Neuronal stem cell (in vitro differentiated cells): ENCODE data around the gene GPSM3.

Experiments used
- DNase-seq: peaks from one replicate; pipeline ENCODE4 v3.0.0-alpha.2; 2013; ENCODE audit warnings: low spot score
- H2AFZ ChIP-seq: one replicate; pipeline ENCODE4 v1.6.1; 2013; ENCODE audit warnings: mild to moderate bottlenecking, low read length, inconsistent platforms
- H2AK5ac ChIP-seq: 2 replicates; pipeline ENCODE4 v1.6.1; 2013; ENCODE audit warnings: low read depth, mild to moderate bottlenecking, inconsistent platforms, low read length, moderate library complexity, mixed read lengths
- H2BK120ac ChIP-seq: 2 replicates; pipeline ENCODE4 v1.6.1; 2013; ENCODE audit warnings: low read depth, mild to moderate bottlenecking, inconsistent platforms, low read length, moderate library complexity, mixed read lengths
- H2BK12ac ChIP-seq: one replicate; pipeline ENCODE4 v1.6.1; 2013; ENCODE audit warnings: low read length, inconsistent platforms
- H2BK15ac ChIP-seq: 2 replicates; pipeline ENCODE4 v1.6.1; 2013; ENCODE audit warnings: mild to moderate bottlenecking, low read length, inconsistent platforms, mixed read lengths
- H2BK5ac ChIP-seq: one replicate; pipeline ENCODE4 v1.6.1; 2013; ENCODE audit warnings: inconsistent platforms, mild to moderate bottlenecking, low read length, moderate library complexity
- H3K14ac ChIP-seq: one replicate; pipeline ENCODE4 v1.6.1; 2013; ENCODE audit warnings: low read length, inconsistent platforms
- H3K18ac ChIP-seq: 2 replicates; pipeline ENCODE4 v1.6.1; 2013; ENCODE audit warnings: low read length, inconsistent platforms
- H3K23ac ChIP-seq: 2 replicates; pipeline ENCODE4 v1.6.1; 2013; ENCODE audit warnings: low read depth, mild to moderate bottlenecking, mixed read lengths, low read length, inconsistent platforms; ENCODE audit not compliant: poor library complexity
- H3K27ac ChIP-seq: replicated peaks from 3 replicates; pipeline ENCODE4 v1.5.1; 2013; ENCODE audit warnings: low read length, inconsistent platforms
- H3K27me3 ChIP-seq, 3 experiments: 2 replicates each; pipeline ENCODE4 v1.6.1; 2013; ENCODE audit warnings: low read length in 3 of 3, mild to moderate bottlenecking in 2 of 3, inconsistent platforms in 1 of 3, low read depth in 1 of 3, mixed read lengths in 1 of 3, moderate library complexity in 1 of 3; ENCODE audit not compliant: control insufficient read depth in 3 of 3, insufficient read depth in 3 of 3
- H3K36me3 ChIP-seq, 2 donors: replicated peaks in 1 of 2; 2 replicates each; pipeline ENCODE4 v1.6.1; 2013; ENCODE audit warnings: low read length in 2 of 2; ENCODE audit not compliant: control insufficient read depth in 2 of 2, insufficient read depth in 2 of 2
- H3K4ac ChIP-seq: 2 replicates; pipeline ENCODE4 v1.6.1; 2013; ENCODE audit warnings: inconsistent platforms, mild to moderate bottlenecking, low read length, moderate library complexity
- H3K4me1 ChIP-seq, 2 donors: 1 replicate in 1 of 2; 2 replicates in 1 of 2; pipeline ENCODE4 v1.6.1; 2013; ENCODE audit warnings: low read length in 2 of 2, low read depth in 1 of 2; ENCODE audit not compliant: control insufficient read depth in 2 of 2, insufficient read depth in 1 of 2
- H3K4me2 ChIP-seq: one replicate; pipeline ENCODE4 v1.6.1; 2013; ENCODE audit warnings: mild to moderate bottlenecking, low read length, inconsistent platforms; ENCODE audit not compliant: insufficient read depth, poor library complexity, severe bottlenecking
- H3K4me3 ChIP-seq, 2 donors: 2 replicates each; pipeline ENCODE4 v1.5.1; 2013; ENCODE audit warnings: low read length in 2 of 2, mild to moderate bottlenecking in 2 of 2, inconsistent platforms in 1 of 2, moderate library complexity in 1 of 2
- H3K79me1 ChIP-seq: one replicate; pipeline ENCODE4 v1.6.1; 2013; ENCODE audit warnings: low read depth, mild to moderate bottlenecking, inconsistent platforms, low read length, moderate library complexity
- H3K9ac ChIP-seq: one replicate; pipeline ENCODE4 v1.6.1; 2013; ENCODE audit warnings: mild to moderate bottlenecking, low read depth, low read length, inconsistent platforms; ENCODE audit not compliant: poor library complexity
- H3K9me3 ChIP-seq, 2 donors: replicated peaks in 1 of 2; 2 replicates each; pipeline versions ENCODE3 to v1.6.1; 2013; ENCODE audit warnings: low read length in 2 of 2, mild to moderate bottlenecking in 2 of 2, inconsistent platforms in 1 of 2, low read depth in 1 of 2, mixed read lengths in 1 of 2, moderate library complexity in 1 of 2; ENCODE audit not compliant: control insufficient read depth in 2 of 2, insufficient read depth in 1 of 2
- H4K8ac ChIP-seq: one replicate; pipeline ENCODE4 v1.6.1; 2013; ENCODE audit warnings: low read depth, mild to moderate bottlenecking, inconsistent platforms, low read length, moderate library complexity
- H4K91ac ChIP-seq: one replicate; pipeline ENCODE4 v1.6.1; 2013; ENCODE audit warnings: low read length, low read depth, mild to moderate bottlenecking, inconsistent platforms; ENCODE audit not compliant: poor library complexity
- WGBS, 2 donors: extraction: QIAGEN DNeasy Blood & Tissue Kit; methylation state at CpG; one replicate each; pipeline ENCODE4 v1.1.7; 2013; ENCODE audit warnings: missing lambda C conversion rate in 2 of 2, mixed read lengths in 1 of 2; ENCODE audit not compliant: insufficient read length in 2 of 2, insufficient replicate concordance in 1 of 2; ENCODE audit errors: extremely low coverage in 2 of 2; 5-methylcytosine and 5-hydroxymethylcytosine counted together

The GPSM3 gene

GRCh38 chr6:32170294-32170693 lies 22.1 kb downstream of the GPSM3 start:
- WGBS, 2 donors, result no CpG with 5 or more reads among the region's 11 CpGs
- H3K4me1 ChIP-seq, result peaks cover 4 to 24% of the 10 kb centered on the region in 2 donors

GRCh38 chr6:32168807-32169591 lies 23.4 kb downstream of the GPSM3 start:
- DNase-seq, result no peak
- WGBS, 2 donors, result no CpG with 5 or more reads among the region's 11 CpGs
- H3K36me3 ChIP-seq, result peaks cover 39 to 78% of the 10 kb centered on the region in 2 donors

More at GRCh38 chr6:32170294-32170693, 22.1 kb downstream of the GPSM3 start:
- Histone ChIP-seq H3K27me3 (no peaks in the 10 kb centered on the region), H2AFZ (no peak overlapping the region), H2BK5ac (no peak overlapping the region), H2AK5ac (no peak overlapping the region), H2BK15ac (no peak overlapping the region), H3K79me1 (peaks cover 10% of the 10 kb centered on the region), H4K8ac (no peak overlapping the region), H3K4ac (no peak overlapping the region), H3K9ac (no peak overlapping the region), H3K4me2 (no peak overlapping the region), H4K91ac (no peak overlapping the region), H3K14ac (no peak overlapping the region), H3K36me3 (peaks cover 39 to 77% of the 10 kb centered on the region in 2 donors), H3K9me3 (no peaks in the 10 kb centered on the region), H2BK12ac (no peak overlapping the region), H3K23ac (no peak overlapping the region), H3K27ac (no peak overlapping the region), H3K18ac (no peak overlapping the region), H2BK120ac (no peak overlapping the region), H3K4me3 (peak overlapping the region in 1 of 2 donors; percentile 22)
- DNase-seq, result no peak

GRCh38 chr6:32168350-32168749 lies 24.1 kb downstream of the GPSM3 start:
- Histone ChIP-seq H2BK120ac (no peak overlapping the region), H3K27me3 (no peaks in the 10 kb centered on the region), H3K14ac (no peak overlapping the region), H3K79me1 (peaks cover 7% of the 10 kb centered on the region), H3K18ac (no peak overlapping the region), H3K27ac (peak overlapping the region; percentile 59), H2BK5ac (no peak overlapping the region), H3K23ac (no peak overlapping the region), H3K4me1 (peaks cover 0 to 30% of the 10 kb centered on the region in 2 donors), H3K4ac (no peak overlapping the region), H3K4me3 (no peak overlapping the region), H3K9me3 (no peaks in the 10 kb centered on the region), H2AK5ac (no peak overlapping the region), H4K91ac (no peak overlapping the region), H3K4me2 (no peak overlapping the region), H4K8ac (no peak overlapping the region), H2BK12ac (no peak overlapping the region), H3K9ac (no peak overlapping the region), H3K36me3 (peaks cover 39 to 77% of the 10 kb centered on the region in 2 donors), H2AFZ (no peak overlapping the region), H2BK15ac (no peak overlapping the region)
- no CpG with 5 or more reads among the region's 2 CpGs for WGBS, 2 donors
- DNase-seq, result no peak

More at GRCh38 chr6:32168807-32169591, 23.4 kb downstream of the GPSM3 start:
- H2AFZ ChIP-seq, result no peak overlapping the region
- no peak overlapping the region for H4K8ac ChIP-seq
- no peak overlapping the region for H3K14ac ChIP-seq
- no peak overlapping the region for H3K4ac ChIP-seq
- H3K18ac ChIP-seq, result no peak overlapping the region
- no peaks in the 10 kb centered on the region for H3K27me3 ChIP-seq
- H3K9ac ChIP-seq, result no peak overlapping the region
- H2BK12ac ChIP-seq, result no peak overlapping the region
- H3K4me1 ChIP-seq, result peaks cover 0 to 23% of the 10 kb centered on the region in 2 donors
- no peak overlapping the region for H3K4me2 ChIP-seq
- H3K27ac ChIP-seq, result no peak overlapping the region
- peak overlapping the region; percentile 1 for H2BK5ac ChIP-seq
- H4K91ac ChIP-seq, result no peak overlapping the region
- H3K79me1 ChIP-seq, result peaks cover 7% of the 10 kb centered on the region
- H2BK120ac ChIP-seq, result no peak overlapping the region
- no peak overlapping the region for H2AK5ac ChIP-seq
- no peaks in the 10 kb centered on the region for H3K9me3 ChIP-seq
- no peak overlapping the region for H3K4me3 ChIP-seq
- H2BK15ac ChIP-seq, result no peak overlapping the region
- H3K23ac ChIP-seq, result no peak overlapping the region

GRCh38 chr6:32167761-32168262 lies 24.6 kb downstream of the GPSM3 start:
- H3K23ac ChIP-seq, result peak overlapping the region; percentile 67
- no peak overlapping the region for H3K9ac ChIP-seq
- H4K8ac ChIP-seq, result no peak overlapping the region
- peak overlapping the region; percentile 85 for H3K27ac ChIP-seq
- peaks cover 0 to 32% of the 10 kb centered on the region in 2 donors for H3K4me1 ChIP-seq
- H2BK12ac ChIP-seq, result no peak overlapping the region
- H2AFZ ChIP-seq, result no peak overlapping the region
- no peaks in the 10 kb centered on the region for H3K9me3 ChIP-seq
- H3K4ac ChIP-seq, result no peak overlapping the region
- no peak overlapping the region for H3K18ac ChIP-seq
- DNase-seq, result no peak
- H3K79me1 ChIP-seq, result peaks cover 7% of the 10 kb centered on the region
- H3K14ac ChIP-seq, result no peak overlapping the region
- WGBS, 2 donors, result no CpG with 5 or more reads among the region's 6 CpGs
- H3K36me3 ChIP-seq, result peaks cover 40 to 82% of the 10 kb centered on the region in 2 donors
- peak overlapping the region; percentile 45 for H2BK15ac ChIP-seq
- H2BK120ac ChIP-seq, result no peak overlapping the region
- H3K4me2 ChIP-seq, result peak overlapping the region; percentile 21
- peak overlapping the region; percentile 43 for H2BK5ac ChIP-seq
- H3K4me3 ChIP-seq, result no peak overlapping the region
- H4K91ac ChIP-seq, result no peak overlapping the region
- H3K27me3 ChIP-seq, result no peaks in the 10 kb centered on the region
- peak overlapping the region; percentile 61 for H2AK5ac ChIP-seq
